A673 (cell line): ENCODE results near the gene THSD1.
"Not testable (repeated sequence)": the region's sequence is repeated elsewhere in the genome, so short reads cannot be mapped to it uniquely, and the experiment has no call there.

Experiments
- EZH2 ChIP-seq: fragments of 200-600 bp; sonication (generic); IDR thresholded peaks from 2 replicates; pipeline ENCODE4 v1.6.1; 2017; ENCODE audit warnings: borderline replicate concordance, low read depth, mild to moderate bottlenecking, mixed read lengths, antibody characterized with exemption, low read length; ENCODE audit not compliant: poor library complexity, severe bottlenecking
- TF ChIP-seq, protein P1 (sequence below): fragments of 300-800, 200-600 bp; sonication (generic); conservative IDR thresholded peaks from 2 replicates; pipeline ENCODE4 v1.5.1; 2017; ENCODE audit warnings: low read depth, mild to moderate bottlenecking, antibody characterized with exemption, low read length, moderate library complexity, mixed read lengths

DNA sequence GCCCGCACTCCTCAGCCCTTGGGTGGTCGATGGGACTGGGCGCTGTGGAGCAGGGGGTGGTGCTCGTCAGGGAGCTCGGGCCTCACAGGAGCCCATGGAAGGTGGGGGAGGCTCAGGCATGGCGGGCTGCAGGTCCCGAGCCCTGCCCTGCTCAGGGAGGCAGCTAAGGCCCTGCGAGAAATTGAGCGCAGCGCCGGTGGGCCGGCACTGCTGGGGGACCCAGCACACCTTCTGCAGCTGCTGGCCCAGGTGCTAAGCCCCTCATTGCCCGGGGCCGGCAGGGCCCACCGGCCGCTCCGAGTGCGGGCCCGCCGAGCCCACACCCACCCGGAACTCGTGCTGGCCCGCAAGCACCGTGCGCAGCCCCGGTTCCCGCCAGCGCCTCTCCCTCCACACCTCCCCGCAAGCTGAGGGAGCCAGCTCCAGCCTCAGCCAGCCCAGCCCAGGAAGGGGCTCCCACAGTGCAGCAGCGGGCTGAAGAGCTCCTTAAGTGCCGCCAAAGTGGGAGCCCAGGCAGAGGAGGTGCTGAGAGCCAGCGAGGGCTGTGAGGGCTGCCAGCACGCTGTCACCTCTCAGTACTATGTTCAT, 2.2 kb upstream of the THSD1 start:
- TF ChIP-seq, protein P1, sequence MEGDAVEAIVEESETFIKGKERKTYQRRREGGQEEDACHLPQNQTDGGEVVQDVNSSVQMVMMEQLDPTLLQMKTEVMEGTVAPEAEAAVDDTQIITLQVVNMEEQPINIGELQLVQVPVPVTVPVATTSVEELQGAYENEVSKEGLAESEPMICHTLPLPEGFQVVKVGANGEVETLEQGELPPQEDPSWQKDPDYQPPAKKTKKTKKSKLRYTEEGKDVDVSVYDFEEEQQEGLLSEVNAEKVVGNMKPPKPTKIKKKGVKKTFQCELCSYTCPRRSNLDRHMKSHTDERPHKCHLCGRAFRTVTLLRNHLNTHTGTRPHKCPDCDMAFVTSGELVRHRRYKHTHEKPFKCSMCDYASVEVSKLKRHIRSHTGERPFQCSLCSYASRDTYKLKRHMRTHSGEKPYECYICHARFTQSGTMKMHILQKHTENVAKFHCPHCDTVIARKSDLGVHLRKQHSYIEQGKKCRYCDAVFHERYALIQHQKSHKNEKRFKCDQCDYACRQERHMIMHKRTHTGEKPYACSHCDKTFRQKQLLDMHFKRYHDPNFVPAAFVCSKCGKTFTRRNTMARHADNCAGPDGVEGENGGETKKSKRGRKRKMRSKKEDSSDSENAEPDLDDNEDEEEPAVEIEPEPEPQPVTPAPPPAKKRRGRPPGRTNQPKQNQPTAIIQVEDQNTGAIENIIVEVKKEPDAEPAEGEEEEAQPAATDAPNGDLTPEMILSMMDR: not testable (repeated sequence)
- TF ChIP-seq EZH2: not testable (repeated sequence)
